ENCODE data around the gene ACBD5.
A peak's percentile ranks its signal among the peaks of the same experiment; 100 is the strongest.
"Not testable (repeated sequence)": the region's sequence is repeated elsewhere in the genome, so short reads cannot be mapped to it uniquely, and the experiment has no call there.

The ACBD5 gene

GRCh38 chr10:27241652-27242472, 1.3 kb upstream of the ACBD5 start (continued):
- TF ChIP-seq ZBTB10 (tag by site-specific recombination; IDR thresholded peaks at IDR 0.05), result no peak
- 0 out of 2 replicates have a peak, but pooled peaks have one; percentile 29 for TF ChIP-seq ZSCAN23 (tag by site-specific recombination; IDR thresholded peaks at IDR 0.05)
- TF ChIP-seq ZNF701 (tag by site-specific recombination; IDR thresholded peaks at IDR 0.05), result no peak
- TF ChIP-seq ZNF596 (tag by site-specific recombination; IDR thresholded peaks at IDR 0.05), result no peak
- peak; percentile 98 for TF ChIP-seq ZBTB44 (tag by site-specific recombination; IDR thresholded peaks at IDR 0.05)
- TF ChIP-seq KLF1 (tag by site-specific recombination; IDR thresholded peaks at IDR 0.05), result 0 out of 2 replicates have a peak, but pooled peaks have one; percentile 32
- TF ChIP-seq ZBTB20 (tag by site-specific recombination; IDR thresholded peaks at IDR 0.05), result peak; percentile 91
- TF ChIP-seq ZNF37A (tag by site-specific recombination; IDR thresholded peaks at IDR 0.05), result no peak

GRCh38 chr10:27241010-27241651, 534 bp upstream of the ACBD5 start:
- no peak for TF ChIP-seq ZBTB20 (tag by site-specific recombination; IDR thresholded peaks at IDR 0.05)
- TF ChIP-seq ZNF335 (tag by site-specific recombination; conservative IDR thresholded peaks at IDR 0.05), result peak; percentile 61; the same call in 1 of the 2 replicates
- ChIA-PET POLR2A (no interaction called here), CTCF (no interaction called here)
- Histone ChIP-seq H3K36me3 (ENCODE audit: control insufficient read depth in 2 of 2, insufficient read depth in 1 of 2, low read length in 2 of 2) (peaks cover 3 to 7% of the 10 kb centered on the region in 2 experiments), H3K27ac (ENCODE audit: extremely low read depth, low read depth, low read length) (peak overlapping the region; percentile 92), H3K4me3 (ENCODE audit: low read depth, low read length) (peak overlapping the region; percentile 54), H3K9me3 (ENCODE audit: control insufficient read depth, insufficient read depth, low read depth, low read length) (no peaks in the 10 kb centered on the region), H3K4me1 (ENCODE audit: control insufficient read depth, insufficient read depth, low read length) (no peaks in the 10 kb centered on the region)

- H3K9me3 ChIP-seq (ENCODE audit: control insufficient read depth, insufficient read depth, low read depth, low read length); POLR2A ChIA-PET; H3K36me3 ChIP-seq (ENCODE audit: control insufficient read depth in 2 of 2, insufficient read depth in 1 of 2, low read length in 2 of 2); H3K4me1 ChIP-seq (ENCODE audit: control insufficient read depth, insufficient read depth, low read length); H3K4me3 ChIP-seq (ENCODE audit: low read depth, low read length); H3K27ac ChIP-seq (ENCODE audit: extremely low read depth, low read depth, low read length): not testable (repeated sequence)
- TF ChIP-seq ZNF600 (tag by site-specific recombination; IDR thresholded peaks at IDR 0.05) (0 out of 2 replicates have a peak, but pooled peaks have one; percentile 30), PRDM10 (tag by site-specific recombination; IDR thresholded peaks at IDR 0.05) (peak; percentile 14; the same call in 1 of the 2 replicates)
- CTCF ChIA-PET, result interaction anchor here (0.7 to 3.3 kb wide), 2 partner anchors 13 to 43 kb away, joined by 3 to 22 read pairs; no protein-coding TSS in a partner anchor
Measured at GRCh38 chr10:27237531-27237930, 3.1 kb downstream of the ACBD5 start.
